ENCODE data around the gene DCP2.
A peak's percentile ranks its signal among the peaks of the same experiment; 100 is the strongest.

Gene DCP2

DNA sequence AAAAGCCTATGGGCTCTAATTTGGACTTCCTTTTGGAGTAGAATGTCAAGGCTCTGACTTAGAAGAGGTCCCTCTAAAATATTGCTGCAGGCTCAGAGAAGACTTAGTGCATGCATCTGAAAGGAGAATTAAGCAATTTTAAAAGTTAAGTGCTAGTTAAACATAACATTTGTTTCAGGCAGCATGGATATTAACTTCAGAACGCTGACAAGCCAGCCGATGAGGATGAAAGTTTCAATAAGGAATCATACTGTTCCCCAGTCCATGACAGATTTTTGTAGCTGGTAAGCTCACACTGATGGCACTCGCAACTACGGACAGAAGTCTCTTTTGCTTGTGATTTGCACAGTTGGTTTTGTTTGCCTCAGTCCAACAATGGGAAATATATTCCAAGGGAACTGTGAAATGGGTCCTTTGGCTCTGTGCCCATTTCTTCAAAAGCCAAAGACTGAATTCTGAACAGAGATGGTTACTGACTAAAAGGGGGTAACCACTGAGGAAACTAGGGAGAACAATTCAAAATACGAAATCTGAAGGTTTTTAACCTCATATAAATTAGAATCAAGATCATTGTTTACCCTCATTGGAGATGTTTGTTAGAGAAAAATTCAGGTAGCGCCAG is 47.6 kb downstream of the DCP2 start:
- DNase-seq, result peak; percentile 53

- no peak for DNase-seq
These were observed 49.0 kb downstream of the DCP2 start for GRCh38 chr5:113025596-113025995.

GRCh38 chr5:113026211-113026610 is 49.6 kb downstream of the DCP2 start:
- DNase-seq, result peak; percentile 18

GRCh38 chr5:113027015-113027414 is 50.4 kb downstream of the DCP2 start:
- DNase-seq, result no peak

DNA sequence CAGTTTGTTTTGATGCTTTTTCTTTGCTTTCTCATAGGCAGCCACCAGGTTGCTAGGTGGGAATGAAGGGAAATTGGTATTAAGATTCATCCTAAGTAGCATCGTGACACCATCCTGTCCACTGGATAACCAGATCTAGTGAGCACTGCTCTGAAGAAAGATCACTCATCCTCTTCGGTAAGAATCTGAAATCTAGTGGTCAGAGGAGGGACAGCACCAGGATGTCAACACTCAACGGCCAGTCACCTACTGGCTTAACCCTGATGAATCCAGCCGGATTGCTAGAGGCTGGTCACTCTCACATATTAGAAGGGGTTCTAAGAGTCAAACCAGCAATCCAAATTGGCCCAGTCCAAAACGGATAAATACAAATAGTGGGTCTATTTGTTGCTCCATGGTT is 50.8 kb downstream of the DCP2 start:
- no peak for DNase-seq

- no peak for DNase-seq
These were observed 53.0 kb downstream of the DCP2 start for GRCh38 chr5:113029614-113030013.

DNA sequence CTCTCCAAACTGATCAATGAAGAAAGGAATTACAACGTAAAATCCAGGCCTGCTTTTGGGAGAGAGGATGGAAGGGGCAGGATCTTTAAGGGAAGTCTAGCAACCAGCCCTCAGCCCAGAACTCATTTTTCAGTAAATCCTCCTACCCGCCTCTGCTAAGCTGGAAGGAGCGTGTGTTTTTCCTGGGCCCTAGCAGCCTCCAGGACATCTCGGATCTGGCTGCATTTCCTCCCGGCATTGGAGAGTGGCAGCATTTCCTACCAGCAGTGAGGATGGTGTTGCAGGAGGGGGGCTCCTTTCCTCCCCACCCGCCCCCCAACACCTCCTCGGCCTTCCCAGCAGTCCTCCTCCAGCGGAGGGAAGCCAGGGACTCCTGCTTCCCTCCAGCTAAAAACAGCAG is 54.5 kb downstream of the DCP2 start:
- DNase-seq, result no peak

DNA sequence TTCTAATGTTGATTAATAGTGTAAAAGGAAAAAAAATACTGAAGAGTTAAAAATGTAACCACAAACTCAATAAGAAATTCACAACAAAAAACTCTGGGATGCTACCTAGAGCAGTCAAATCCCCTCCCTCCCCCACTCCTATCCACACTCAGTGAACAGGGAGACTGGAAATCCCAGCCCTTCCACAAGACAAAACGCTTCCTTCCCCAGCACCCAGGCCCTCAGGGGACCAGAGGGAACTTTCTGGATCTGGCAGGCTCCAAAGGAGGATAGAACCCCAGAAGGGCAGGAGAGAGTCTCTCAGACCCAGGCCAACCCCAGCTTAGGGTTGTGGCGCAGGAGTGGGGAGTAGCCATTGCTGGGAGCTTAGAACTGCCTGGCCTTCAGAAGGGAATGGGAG is 55.0 kb downstream of the DCP2 start:
- DNase-seq, result no peak

GRCh38 chr5:113034182-113034773 is 57.7 kb downstream of the DCP2 start:
- DNase-seq, result peak; percentile 90

DNA sequence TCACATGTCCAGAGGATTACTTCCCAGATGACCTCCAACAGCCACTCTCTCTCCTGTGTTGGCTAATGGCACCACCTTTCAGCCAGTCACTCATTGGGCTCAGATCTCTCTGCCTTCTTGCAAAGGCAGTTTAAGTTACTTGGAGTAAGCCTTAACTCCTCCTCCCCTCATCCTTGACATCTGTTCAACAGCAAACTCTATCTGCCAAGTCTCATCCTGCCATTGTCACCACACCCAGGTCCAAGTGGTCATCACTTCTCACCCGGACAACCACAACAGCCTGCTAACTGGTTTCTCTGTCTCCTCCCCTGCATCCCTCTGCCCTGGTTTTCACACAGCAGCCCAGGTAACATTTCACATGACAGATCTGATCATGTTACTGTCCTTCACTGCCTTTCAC is 58.5 kb downstream of the DCP2 start:
- peak; percentile 15 for DNase-seq

- no peak for DNase-seq
These were observed 59.7 kb downstream of the DCP2 start for GRCh38 chr5:113036321-113036720.

GRCh38 chr5:113036826-113037225 is 60.2 kb downstream of the DCP2 start:
- DNase-seq, result no peak

- no peak for DNase-seq
These were observed 61.5 kb downstream of the DCP2 start for GRCh38 chr5:113038136-113038535.

GRCh38 chr5:113038714-113039113 is 62.1 kb downstream of the DCP2 start:
- DNase-seq, result peak; percentile 36

DNA sequence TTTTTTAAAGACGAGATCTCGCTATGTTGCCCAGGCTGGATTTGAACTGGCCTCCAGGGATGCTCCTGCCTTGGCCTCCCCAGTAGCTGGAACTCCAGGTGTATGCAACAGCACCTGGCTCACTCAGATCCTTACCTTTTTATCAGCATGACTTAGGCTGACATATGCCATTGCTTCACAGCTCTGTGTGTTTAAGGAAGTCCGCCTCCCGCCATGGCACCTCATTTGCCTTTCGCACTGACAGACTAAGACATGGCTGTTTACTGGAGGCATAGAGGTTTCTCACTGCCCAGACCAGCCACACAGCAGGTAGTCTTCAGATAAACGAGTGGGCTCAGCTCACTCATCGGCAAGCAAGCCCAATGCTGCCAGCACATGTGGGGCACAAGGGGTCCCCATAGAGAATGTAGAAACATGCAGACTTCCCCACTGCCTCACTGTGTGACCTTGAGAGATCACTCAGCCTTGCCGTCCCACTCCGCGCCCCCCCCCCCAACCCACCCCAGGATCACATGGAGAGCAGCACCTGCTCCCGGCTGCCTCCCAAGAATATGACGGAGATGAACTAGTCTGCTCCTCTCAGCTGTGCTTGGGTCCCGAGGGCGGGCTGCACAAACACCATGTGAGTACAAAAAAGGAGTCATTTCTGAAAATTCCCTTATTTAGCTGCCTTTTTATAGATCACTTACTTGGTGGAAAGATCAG is 62.8 kb downstream of the DCP2 start:
- peak; percentile 38 for DNase-seq

DNA sequence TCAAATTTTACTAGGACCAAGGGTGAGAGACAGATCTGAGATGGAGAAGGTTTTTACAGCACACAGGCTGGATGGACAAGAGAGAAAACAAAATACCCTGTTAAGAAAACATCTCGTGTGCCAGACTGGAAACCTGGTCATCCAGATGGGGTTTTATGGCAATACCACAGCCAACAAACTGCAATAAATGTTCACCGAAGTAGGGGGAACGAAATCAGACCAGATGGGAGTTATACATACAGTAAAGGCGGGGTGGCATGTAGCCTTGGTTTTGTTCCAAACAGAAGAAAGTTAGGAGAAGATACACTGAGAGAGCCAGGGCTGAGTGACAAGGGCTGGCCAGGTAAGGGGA is 63.3 kb downstream of the DCP2 start:
- DNase-seq, result peak; percentile 35

DNA sequence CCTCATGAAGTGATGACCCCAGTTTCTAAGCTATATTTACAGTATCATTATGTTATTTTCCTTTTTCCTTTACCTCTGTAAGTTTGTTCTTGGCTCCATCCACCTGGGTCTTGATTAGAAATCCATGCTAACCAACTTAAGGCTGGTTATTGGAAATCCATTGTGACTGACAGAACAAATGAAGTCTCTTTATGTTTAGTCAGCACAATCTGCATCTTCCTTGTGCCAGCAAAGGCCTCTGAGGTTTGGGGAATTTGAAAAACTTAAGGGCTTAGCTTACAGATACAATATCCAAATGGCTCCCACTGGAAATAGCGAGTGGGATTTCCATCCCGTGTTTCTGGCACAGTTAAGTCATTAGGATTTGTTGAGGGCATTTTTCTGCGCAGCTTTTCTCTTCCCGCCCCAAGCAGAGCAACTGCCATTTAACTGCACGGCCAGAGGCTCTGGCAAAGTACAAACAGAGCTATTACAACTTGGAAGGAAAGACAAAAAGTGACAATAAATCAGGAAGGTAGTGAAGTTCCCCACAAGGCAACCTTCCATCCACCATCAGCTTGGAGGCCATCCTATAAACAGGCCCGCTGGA is 64.2 kb downstream of the DCP2 start:
- DNase-seq, result no peak

DNA sequence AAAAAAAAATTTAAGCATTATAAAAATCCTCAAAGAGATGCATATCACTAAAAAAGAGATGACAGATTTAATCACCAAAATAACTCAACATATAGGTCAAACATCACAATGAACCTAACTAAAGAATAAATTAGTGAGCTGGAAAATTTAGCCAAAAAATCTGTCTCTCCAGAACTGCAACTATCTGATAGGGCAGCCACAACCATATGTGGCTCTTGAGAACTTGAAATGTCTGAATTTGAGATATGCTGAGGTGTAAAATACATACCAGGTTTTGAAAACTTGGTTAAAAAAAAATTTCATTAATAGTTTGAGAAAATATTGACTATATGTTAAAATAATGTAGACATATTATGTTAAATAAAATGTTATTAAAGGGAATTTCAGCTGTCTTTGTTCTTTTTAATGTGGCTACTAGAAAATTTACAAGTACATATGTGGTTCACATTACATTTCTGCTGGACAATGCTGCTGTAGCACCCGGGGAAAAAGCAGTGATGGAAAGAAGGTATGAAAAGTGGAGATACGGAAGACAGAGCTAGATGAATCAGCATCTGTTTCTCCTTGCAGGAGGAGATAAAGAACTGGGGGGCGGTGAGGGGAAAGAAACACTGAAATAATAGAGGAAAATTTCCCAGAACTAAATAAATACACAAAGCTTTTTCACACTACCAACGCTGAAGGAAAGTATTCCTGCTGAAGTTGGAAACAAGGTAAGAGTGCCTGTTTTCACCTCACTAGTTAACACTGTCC is 66.1 kb downstream of the DCP2 start:
- no peak for DNase-seq

GRCh38 chr5:113043491-113043931 is 66.9 kb downstream of the DCP2 start:
- DNase-seq, result peak; percentile 44

GRCh38 chr5:113044776-113045465 is 68.3 kb downstream of the DCP2 start:
- no peak for DNase-seq

- DNase-seq, result no peak
These were observed 70.6 kb downstream of the DCP2 start for GRCh38 chr5:113047234-113047633.

DNA sequence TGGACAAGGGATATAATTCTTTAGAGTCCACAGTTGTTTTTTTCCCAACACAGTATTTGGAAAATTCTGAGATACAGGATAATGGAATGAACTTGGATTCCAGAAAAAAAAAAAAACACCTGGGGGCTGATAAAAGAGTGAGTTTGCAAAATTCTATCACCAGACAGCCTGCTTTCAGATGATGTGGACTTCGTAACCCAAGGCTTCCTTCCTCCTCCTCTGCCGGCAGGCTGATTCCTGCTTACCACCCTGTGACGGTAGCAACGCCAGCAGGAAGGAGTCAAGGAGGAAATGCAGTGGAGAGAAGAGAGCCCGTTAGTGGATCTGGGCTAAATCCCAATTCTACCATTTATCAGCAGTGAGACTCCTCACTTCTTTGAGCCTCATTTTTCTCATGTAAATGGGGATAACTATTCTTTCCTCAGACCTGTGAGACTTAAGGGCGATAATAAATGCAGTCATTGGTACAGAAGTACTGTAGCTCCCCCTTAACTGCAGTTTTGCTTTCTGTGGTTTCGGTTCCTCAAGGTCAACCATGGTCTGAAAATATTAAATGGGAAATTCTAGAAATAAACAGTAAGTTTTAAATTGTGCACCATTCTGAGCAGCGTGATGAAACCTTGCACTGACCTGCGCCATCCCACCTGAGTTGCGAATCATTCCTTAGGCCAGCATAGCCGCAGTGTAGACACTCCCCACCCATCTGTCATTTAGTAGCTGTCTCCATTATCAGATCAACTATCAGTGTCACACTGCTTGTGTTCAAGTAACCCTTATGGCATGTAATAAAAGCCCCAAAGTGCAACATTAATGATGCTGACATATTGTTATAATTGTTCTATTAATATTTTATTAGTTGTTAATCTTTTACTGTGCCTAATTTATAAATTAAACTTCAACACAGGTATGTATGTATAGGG is 71.4 kb downstream of the DCP2 start:
- DNase-seq, result no peak

All from NCI-H69 (cell line).